ENCODE measurements around the gene GNAS. TPM values are rescaled to one million over a fixed set of nuclear protein-coding genes. Genes with fewer than 3 reads are reported as not detected.

Gene GNAS
- polyA plus RNA-seq, 1 experiment, result 1,537 TPM

DNA sequence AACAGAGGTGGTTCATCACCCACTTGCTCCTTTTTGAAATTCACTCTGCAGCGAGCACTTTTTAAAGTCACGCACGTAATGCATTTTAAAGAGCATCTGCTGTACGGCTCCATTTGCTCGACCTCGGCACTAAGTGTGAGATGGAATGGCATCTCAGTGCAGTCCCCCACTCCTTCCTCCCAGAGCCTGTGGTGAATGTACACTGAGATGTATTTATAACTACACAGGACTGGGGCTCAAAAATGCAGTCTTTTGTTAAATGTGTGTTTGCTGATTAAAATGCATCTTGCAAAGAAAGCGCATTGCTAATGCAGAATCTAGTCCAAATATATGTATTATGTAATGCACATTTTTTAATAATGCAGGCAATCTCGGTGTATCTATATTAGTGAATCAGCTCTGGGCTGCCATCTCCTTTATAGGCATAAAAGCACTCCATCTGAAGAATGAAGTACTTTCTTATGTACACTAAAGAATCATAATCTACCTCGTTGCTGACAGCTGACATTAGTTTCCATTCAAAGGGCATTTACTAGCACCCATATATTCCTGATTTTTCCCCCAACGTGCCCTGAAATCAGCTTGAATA lies 15.8 kb upstream of the GNAS start:
- no peak for DNase-seq (ENCODE audit: low read depth)
- peaks cover 4% of the 10 kb centered on the region for H3K36me3 ChIP-seq (ENCODE audit: control insufficient read depth, insufficient read depth, low read length)
- peaks cover 5% of the 10 kb centered on the region for H3K27me3 ChIP-seq (ENCODE audit: control insufficient read depth, insufficient read depth, low read length)
- CTCF ChIA-PET, result interaction anchor here (3.8 kb wide), 1 partner anchor 356 kb away, joined by 16 read pairs; no protein-coding TSS in a partner anchor
- TF ChIP-seq, protein P1, sequence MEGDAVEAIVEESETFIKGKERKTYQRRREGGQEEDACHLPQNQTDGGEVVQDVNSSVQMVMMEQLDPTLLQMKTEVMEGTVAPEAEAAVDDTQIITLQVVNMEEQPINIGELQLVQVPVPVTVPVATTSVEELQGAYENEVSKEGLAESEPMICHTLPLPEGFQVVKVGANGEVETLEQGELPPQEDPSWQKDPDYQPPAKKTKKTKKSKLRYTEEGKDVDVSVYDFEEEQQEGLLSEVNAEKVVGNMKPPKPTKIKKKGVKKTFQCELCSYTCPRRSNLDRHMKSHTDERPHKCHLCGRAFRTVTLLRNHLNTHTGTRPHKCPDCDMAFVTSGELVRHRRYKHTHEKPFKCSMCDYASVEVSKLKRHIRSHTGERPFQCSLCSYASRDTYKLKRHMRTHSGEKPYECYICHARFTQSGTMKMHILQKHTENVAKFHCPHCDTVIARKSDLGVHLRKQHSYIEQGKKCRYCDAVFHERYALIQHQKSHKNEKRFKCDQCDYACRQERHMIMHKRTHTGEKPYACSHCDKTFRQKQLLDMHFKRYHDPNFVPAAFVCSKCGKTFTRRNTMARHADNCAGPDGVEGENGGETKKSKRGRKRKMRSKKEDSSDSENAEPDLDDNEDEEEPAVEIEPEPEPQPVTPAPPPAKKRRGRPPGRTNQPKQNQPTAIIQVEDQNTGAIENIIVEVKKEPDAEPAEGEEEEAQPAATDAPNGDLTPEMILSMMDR (IDR thresholded peaks at IDR 0.05; ENCODE audit: insufficient read depth, low read depth, low read length), result no peak
- no peak overlapping the region for H3K4me3 ChIP-seq (ENCODE audit: low read depth, low read length)
- POLR2A ChIA-PET, result no interaction called here

DNA sequence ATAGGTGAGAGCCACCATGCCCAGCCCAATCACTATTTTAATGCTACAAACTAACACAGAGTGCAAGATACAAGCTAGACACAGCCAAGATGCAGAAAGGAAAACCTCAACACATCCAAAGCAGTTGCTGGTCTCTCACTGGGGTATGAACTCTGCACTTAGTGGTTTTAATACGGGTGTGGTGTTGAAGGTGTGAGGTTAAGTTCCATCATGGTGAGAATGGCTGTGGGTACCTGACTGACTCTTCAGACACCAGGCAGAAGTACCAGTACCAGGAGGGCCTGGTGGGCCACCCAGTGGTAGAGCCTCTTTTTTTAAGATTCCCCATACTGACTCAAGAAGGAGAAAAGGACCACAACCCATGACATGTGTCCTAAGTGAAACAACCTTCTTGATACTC lies 14.8 kb upstream of the GNAS start:
- Histone ChIP-seq H3K4me3 (ENCODE audit: low read depth, low read length) (no peak overlapping the region), H3K27me3 (ENCODE audit: control insufficient read depth, insufficient read depth, low read length) (peaks cover 9% of the 10 kb centered on the region), H3K36me3 (ENCODE audit: control insufficient read depth, insufficient read depth, low read length) (peaks cover 4% of the 10 kb centered on the region)
- TF ChIP-seq, protein P1 (IDR thresholded peaks at IDR 0.05; ENCODE audit: insufficient read depth, low read depth, low read length), result no peak
- DNase-seq (ENCODE audit: low read depth), result no peak
- ChIA-PET CTCF (interaction anchor here (3.8 kb wide), 1 partner anchor 357 kb away, joined by 16 read pairs; no protein-coding TSS in a partner anchor), POLR2A (no interaction called here)

DNA sequence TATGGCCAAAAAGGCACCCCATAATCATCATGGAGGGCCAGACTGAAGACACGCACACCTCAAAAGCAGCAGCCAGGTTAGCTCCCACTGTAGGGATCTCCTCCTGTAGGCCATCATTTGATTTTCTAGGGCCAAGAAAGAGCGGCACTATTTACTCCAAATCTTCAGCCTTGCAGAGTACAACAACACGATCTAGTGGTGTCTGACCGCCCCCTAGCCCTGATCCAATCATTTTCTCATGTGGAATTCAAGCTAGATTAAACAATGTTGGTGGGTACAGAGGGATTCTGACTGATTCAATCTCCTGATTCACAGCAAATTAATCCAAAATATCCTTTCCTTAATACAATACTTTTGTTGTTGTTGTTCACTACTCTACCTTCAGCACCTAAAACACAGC lies 14.3 kb upstream of the GNAS start:
- Histone ChIP-seq H3K27me3 (ENCODE audit: control insufficient read depth, insufficient read depth, low read length) (peaks cover 10% of the 10 kb centered on the region), H3K36me3 (ENCODE audit: control insufficient read depth, insufficient read depth, low read length) (peaks cover 4% of the 10 kb centered on the region), H3K4me3 (ENCODE audit: low read depth, low read length) (no peak overlapping the region)
- ChIA-PET CTCF (interaction anchor here (1.5 to 3.8 kb wide), 3 partner anchors 357 to 600 kb away, joined by 4 to 16 read pairs (median 8); no protein-coding TSS in a partner anchor), POLR2A (no interaction called here)
- TF ChIP-seq, protein P1 (IDR thresholded peaks at IDR 0.05; ENCODE audit: insufficient read depth, low read depth, low read length), result no peak
- DNase-seq (ENCODE audit: low read depth), result no peak

DNA sequence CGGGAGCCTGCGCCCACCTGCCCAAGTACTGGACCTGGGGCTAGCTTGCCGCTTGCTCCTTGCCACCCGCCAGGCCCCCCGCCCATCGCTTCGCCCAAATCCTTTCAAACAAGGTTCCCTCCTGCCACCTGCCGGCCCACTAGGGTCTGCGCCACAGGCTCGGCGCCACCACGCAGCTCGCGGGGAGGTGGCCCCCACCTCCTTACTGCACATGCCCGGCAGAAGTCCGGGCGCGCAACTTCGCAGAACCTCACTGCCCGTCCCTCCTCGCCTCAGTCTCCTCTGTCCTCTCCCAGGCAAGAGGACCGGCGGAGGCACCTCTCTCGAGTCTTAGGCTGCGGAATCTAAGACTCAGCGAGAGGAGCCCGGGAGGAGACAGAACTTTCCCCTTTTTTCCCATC lies 13.0 kb upstream of the GNAS start:
- CTCF ChIA-PET, result interaction anchor here (0.6 to 3.8 kb wide), 7 partner anchors 15 to 602 kb away, joined by 3 to 16 read pairs (median 3); partner anchors contain the start of gene NPEPL1
- Histone ChIP-seq H3K36me3 (ENCODE audit: control insufficient read depth, insufficient read depth, low read length) (peaks cover 1% of the 10 kb centered on the region), H3K27me3 (ENCODE audit: control insufficient read depth, insufficient read depth, low read length) (peaks cover 11% of the 10 kb centered on the region), H3K4me3 (ENCODE audit: low read depth, low read length) (no peak overlapping the region)
- POLR2A ChIA-PET, result no interaction called here
- TF ChIP-seq, protein P1 (IDR thresholded peaks at IDR 0.05; ENCODE audit: insufficient read depth, low read depth, low read length), result peak; percentile 51
- no peak for DNase-seq (ENCODE audit: low read depth)

DNA sequence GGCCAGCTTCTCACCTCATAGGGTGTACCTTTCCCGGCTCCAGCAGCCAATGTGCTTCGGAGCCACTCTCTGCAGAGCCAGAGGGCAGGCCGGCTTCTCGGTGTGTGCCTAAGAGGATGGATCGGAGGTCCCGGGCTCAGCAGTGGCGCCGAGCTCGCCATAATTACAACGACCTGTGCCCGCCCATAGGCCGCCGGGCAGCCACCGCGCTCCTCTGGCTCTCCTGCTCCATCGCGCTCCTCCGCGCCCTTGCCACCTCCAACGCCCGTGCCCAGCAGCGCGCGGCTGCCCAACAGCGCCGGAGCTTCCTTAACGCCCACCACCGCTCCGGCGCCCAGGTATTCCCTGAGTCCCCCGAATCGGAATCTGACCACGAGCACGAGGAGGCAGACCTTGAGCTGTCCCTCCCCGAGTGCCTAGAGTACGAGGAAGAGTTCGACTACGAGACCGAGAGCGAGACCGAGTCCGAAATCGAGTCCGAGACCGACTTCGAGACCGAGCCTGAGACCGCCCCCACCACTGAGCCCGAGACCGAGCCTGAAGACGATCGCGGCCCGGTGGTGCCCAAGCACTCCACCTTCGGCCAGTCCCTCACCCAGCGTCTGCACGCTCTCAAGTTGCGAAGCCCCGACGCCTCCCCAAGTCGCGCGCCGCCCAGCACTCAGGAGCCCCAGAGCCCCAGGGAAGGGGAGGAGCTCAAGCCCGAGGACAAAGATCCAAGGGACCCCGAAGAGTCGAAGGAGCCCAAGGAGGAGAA lies 12.3 kb upstream of the GNAS start:
- no peak for DNase-seq (ENCODE audit: low read depth)
- POLR2A ChIA-PET, result no interaction called here
- Histone ChIP-seq H3K36me3 (ENCODE audit: control insufficient read depth, insufficient read depth, low read length) (peaks cover 1% of the 10 kb centered on the region), H3K27me3 (ENCODE audit: control insufficient read depth, insufficient read depth, low read length) (peaks cover 11% of the 10 kb centered on the region), H3K4me3 (ENCODE audit: low read depth, low read length) (no peak overlapping the region)
- CTCF ChIA-PET, result interaction anchor here (0.6 to 3.8 kb wide), 6 partner anchors 30 to 602 kb away, joined by 3 to 16 read pairs (median 3); partner anchors contain the start of gene NPEPL1
- TF ChIP-seq, protein P1 (IDR thresholded peaks at IDR 0.05; ENCODE audit: insufficient read depth, low read depth, low read length), result no peak

All from BJ (cell line).